Hepatocyte (in vitro differentiated cells): Measurements from ENCODE around the gene CRYBG3. TPM values are rescaled to one million over a fixed set of nuclear protein-coding genes. Genes with fewer than 3 reads are reported as not detected.

Source experiments
- DNase-seq: peaks from one replicate; pipeline ENCODE4 v3.0.0-alpha.2; 2016; ENCODE audit warnings: low spot score
- H2AFZ ChIP-seq: fragments of 200-600 bp; sonication (generic); 2 replicates; pipeline ENCODE4 v1.6.0; 2016; ENCODE audit warnings: antibody characterized with exemption, mild to moderate bottlenecking
- H3K27ac ChIP-seq: fragments of 200-600 bp; sonication (generic); 2 replicates; pipeline ENCODE4 v1.5.1; 2016; ENCODE audit warnings: mild to moderate bottlenecking
- H3K27me3 ChIP-seq: fragments of 200-600 bp; sonication (generic); 2 replicates; pipeline ENCODE4 v1.6.1; 2016
- H3K36me3 ChIP-seq: fragments of 200-600 bp; sonication (generic); replicated peaks from 2 replicates; pipeline ENCODE4 v1.5.1; 2016; ENCODE audit warnings: low read depth; ENCODE audit not compliant: insufficient read depth
- H3K4me1 ChIP-seq: fragments of 200-600 bp; sonication (generic); 2 replicates; pipeline ENCODE4 v1.5.1; 2016; ENCODE audit warnings: mild to moderate bottlenecking, moderate library complexity; ENCODE audit not compliant: insufficient read depth
- H3K4me2 ChIP-seq: fragments of 200-600 bp; sonication (generic); 2 replicates; pipeline ENCODE4 v1.6.0; 2016
- H3K4me3 ChIP-seq: fragments of 200-600 bp; sonication (generic); 2 replicates; pipeline ENCODE4 v1.5.1; 2016; ENCODE audit warnings: mild to moderate bottlenecking
- H3K79me2 ChIP-seq: fragments of 200-600 bp; sonication (generic); 2 replicates; pipeline ENCODE4 v1.6.0; 2017; ENCODE audit warnings: mild to moderate bottlenecking
- H3K9me2 ChIP-seq: fragments of 200-600 bp; sonication (generic); replicated peaks from 2 replicates; pipeline ENCODE4 v1.6.0; 2017; ENCODE audit warnings: mild to moderate bottlenecking; ENCODE audit not compliant: insufficient read depth
- H3K9me3 ChIP-seq: fragments of 200-600 bp; sonication (generic); 2 replicates; pipeline ENCODE4 v1.5.1; 2016; ENCODE audit warnings: low read depth, mild to moderate bottlenecking
- H4K20me1 ChIP-seq: fragments of 200-600 bp; sonication (generic); 2 replicates; pipeline ENCODE4 v1.6.0; 2016; ENCODE audit warnings: mild to moderate bottlenecking; ENCODE audit not compliant: insufficient read depth, poor library complexity, severe bottlenecking
- EZH2 ChIP-seq: fragments of 200-600 bp; sonication (generic); IDR thresholded peaks from 2 replicates; pipeline ENCODE4 v1.6.1; 2016; ENCODE audit warnings: antibody characterized with exemption, mild to moderate bottlenecking, borderline replicate concordance
- EZH2phosphoT487 ChIP-seq: fragments of 200-600 bp; sonication (generic); IDR thresholded peaks from one replicate; pipeline ENCODE4 v1.6.1; 2018; ENCODE audit warnings: antibody characterized with exemption, mild to moderate bottlenecking, low read depth, moderate library complexity; ENCODE audit not compliant: unreplicated experiment, severe bottlenecking
- WGBS: methylation state at CpG from one replicate; pipeline ENCODE4 v1.1.6; 2016; ENCODE audit warnings: low lambda C conversion rate; ENCODE audit errors: missing lambda C conversion rate; 5-methylcytosine and 5-hydroxymethylcytosine counted together
- polyA plus RNA-seq: library from polyadenylated mRNA; unstranded; fragments of >200 nt; fragmentation: Nextera tagmentation; extraction: Ambion mirVana; gene quantifications from 2 replicates; pipeline ENCODE4 v1.2.1, GENCODE V29; 2016
- total RNA-seq: library from RNA; depleted of rRNA; stranded (reverse); fragments of >200 nt; gene quantifications from 2 replicates; pipeline ENCODE4 v1.2.3, GENCODE V29; 2014
- TF ChIP-seq, protein P1 (sequence below): fragments of 200-600 bp; sonication (generic); IDR thresholded peaks from 2 replicates; pipeline ENCODE4 v1.5.1; 2016; ENCODE audit warnings: antibody characterized with exemption, mild to moderate bottlenecking; ENCODE audit not compliant: poor library complexity

The CRYBG3 gene
- total and polyA plus RNA-seq, 2 experiments from 2014 or later, result 1.6 to 13.2 TPM

GRCh38 chr3:97820780-97821179, 1.0 kb upstream of the CRYBG3 start:
- peaks cover 21% of the 10 kb centered on the region for H3K4me1 ChIP-seq
- peaks cover 9% of the 10 kb centered on the region for H3K27me3 ChIP-seq
- H3K36me3 ChIP-seq, result no peaks in the 10 kb centered on the region
- peak overlapping the region; percentile 45 for H3K27ac ChIP-seq
- H3K9me2 ChIP-seq, result no peaks in the 10 kb centered on the region
- H3K9me3 ChIP-seq, result no peaks in the 10 kb centered on the region
- TF ChIP-seq, protein P1, sequence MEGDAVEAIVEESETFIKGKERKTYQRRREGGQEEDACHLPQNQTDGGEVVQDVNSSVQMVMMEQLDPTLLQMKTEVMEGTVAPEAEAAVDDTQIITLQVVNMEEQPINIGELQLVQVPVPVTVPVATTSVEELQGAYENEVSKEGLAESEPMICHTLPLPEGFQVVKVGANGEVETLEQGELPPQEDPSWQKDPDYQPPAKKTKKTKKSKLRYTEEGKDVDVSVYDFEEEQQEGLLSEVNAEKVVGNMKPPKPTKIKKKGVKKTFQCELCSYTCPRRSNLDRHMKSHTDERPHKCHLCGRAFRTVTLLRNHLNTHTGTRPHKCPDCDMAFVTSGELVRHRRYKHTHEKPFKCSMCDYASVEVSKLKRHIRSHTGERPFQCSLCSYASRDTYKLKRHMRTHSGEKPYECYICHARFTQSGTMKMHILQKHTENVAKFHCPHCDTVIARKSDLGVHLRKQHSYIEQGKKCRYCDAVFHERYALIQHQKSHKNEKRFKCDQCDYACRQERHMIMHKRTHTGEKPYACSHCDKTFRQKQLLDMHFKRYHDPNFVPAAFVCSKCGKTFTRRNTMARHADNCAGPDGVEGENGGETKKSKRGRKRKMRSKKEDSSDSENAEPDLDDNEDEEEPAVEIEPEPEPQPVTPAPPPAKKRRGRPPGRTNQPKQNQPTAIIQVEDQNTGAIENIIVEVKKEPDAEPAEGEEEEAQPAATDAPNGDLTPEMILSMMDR, result no peak
- TF ChIP-seq EZH2phosphoT487 (no peak), EZH2 (no peak)
- peaks cover 4% of the 10 kb centered on the region for H4K20me1 ChIP-seq
- H2AFZ ChIP-seq, result peak overlapping the region; percentile 100
- WGBS, result 77% methylated on average over 5 of the region's 5 CpGs
- no peak for DNase-seq
- peaks cover 15% of the 10 kb centered on the region for H3K79me2 ChIP-seq
- peak overlapping the region; percentile 89 for H3K4me3 ChIP-seq
- H3K4me2 ChIP-seq, result peak overlapping the region; percentile 94

DNA sequence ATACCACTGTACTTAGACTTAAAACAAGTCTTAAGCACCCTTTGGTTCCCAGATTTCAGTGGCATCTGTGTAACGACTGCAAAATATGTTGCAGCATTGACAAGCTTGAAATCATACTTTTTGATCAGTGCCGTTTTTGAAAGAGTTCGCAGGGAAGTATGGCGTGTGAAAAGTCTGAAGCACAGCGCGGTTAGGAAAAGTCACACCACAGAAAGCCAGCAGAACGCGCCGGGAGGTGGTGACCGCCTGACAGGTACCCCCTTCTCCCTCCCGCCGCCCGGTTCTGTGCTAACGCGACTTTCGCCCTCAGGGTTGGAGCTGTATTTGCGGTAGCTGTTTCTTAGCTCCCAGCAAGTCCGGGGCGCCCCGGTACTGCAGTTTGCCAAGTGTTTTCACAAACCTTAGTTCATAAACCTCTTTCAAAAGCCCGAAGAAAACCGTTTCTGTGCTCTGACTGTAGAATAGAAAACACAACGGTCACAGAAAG, 481 bp upstream of the CRYBG3 start:
- DNase-seq, result peak; percentile 66
- H3K9me3 ChIP-seq, result no peaks in the 10 kb centered on the region
- H3K9me2 ChIP-seq, result no peaks in the 10 kb centered on the region
- H3K4me3 ChIP-seq, result peak overlapping the region; percentile 89
- peak overlapping the region; percentile 94 for H3K4me2 ChIP-seq
- H4K20me1 ChIP-seq, result peaks cover 4% of the 10 kb centered on the region
- TF ChIP-seq EZH2phosphoT487 (no peak), EZH2 (no peak)
- TF ChIP-seq, protein P1, result no peak
- 3% methylated on average over 23 of the region's 23 CpGs for WGBS
- peaks cover 21% of the 10 kb centered on the region for H3K79me2 ChIP-seq
- peaks cover 9% of the 10 kb centered on the region for H3K27me3 ChIP-seq
- peak overlapping the region; percentile 100 for H2AFZ ChIP-seq
- peak overlapping the region; percentile 45 for H3K27ac ChIP-seq
- peaks cover 21% of the 10 kb centered on the region for H3K4me1 ChIP-seq
- no peaks in the 10 kb centered on the region for H3K36me3 ChIP-seq

DNA sequence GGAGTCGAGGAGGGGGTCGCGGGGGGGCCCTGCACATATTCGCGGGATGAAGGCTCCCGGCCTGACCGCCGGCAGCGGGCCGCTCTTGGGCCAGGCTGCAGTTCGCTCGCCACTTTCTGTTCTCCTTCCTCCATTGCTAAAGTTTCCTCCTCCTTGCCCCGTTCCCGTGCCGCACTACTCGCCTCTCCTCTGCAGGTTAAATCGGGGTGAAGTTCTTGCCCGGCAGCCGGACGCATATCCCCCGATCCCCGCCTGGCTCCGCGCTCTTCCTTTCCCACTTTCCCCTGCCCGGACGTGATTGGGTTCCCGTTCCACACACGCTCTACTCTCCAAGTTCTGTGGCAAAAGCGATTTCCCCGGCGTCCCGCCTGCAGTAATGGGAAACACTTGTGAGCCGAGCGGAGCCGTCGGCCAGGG, 556 bp downstream of the CRYBG3 start:
- H4K20me1 ChIP-seq, result peaks cover 4% of the 10 kb centered on the region
- TF ChIP-seq EZH2, result no peak
- 3% methylated on average over 23 of the region's 36 CpGs for WGBS
- DNase-seq, result peak; percentile 60
- peak overlapping the region; percentile 100 for H2AFZ ChIP-seq
- H3K9me3 ChIP-seq, result no peaks in the 10 kb centered on the region
- H3K9me2 ChIP-seq, result no peaks in the 10 kb centered on the region
- peaks cover 31% of the 10 kb centered on the region for H3K79me2 ChIP-seq
- peaks cover 21% of the 10 kb centered on the region for H3K4me1 ChIP-seq
- H3K4me2 ChIP-seq, result peak overlapping the region; percentile 94
- no peaks in the 10 kb centered on the region for H3K36me3 ChIP-seq
- H3K4me3 ChIP-seq, result peak overlapping the region; percentile 89
- H3K27ac ChIP-seq, result peak overlapping the region; percentile 86
- H3K27me3 ChIP-seq, result peaks cover 9% of the 10 kb centered on the region

DNA sequence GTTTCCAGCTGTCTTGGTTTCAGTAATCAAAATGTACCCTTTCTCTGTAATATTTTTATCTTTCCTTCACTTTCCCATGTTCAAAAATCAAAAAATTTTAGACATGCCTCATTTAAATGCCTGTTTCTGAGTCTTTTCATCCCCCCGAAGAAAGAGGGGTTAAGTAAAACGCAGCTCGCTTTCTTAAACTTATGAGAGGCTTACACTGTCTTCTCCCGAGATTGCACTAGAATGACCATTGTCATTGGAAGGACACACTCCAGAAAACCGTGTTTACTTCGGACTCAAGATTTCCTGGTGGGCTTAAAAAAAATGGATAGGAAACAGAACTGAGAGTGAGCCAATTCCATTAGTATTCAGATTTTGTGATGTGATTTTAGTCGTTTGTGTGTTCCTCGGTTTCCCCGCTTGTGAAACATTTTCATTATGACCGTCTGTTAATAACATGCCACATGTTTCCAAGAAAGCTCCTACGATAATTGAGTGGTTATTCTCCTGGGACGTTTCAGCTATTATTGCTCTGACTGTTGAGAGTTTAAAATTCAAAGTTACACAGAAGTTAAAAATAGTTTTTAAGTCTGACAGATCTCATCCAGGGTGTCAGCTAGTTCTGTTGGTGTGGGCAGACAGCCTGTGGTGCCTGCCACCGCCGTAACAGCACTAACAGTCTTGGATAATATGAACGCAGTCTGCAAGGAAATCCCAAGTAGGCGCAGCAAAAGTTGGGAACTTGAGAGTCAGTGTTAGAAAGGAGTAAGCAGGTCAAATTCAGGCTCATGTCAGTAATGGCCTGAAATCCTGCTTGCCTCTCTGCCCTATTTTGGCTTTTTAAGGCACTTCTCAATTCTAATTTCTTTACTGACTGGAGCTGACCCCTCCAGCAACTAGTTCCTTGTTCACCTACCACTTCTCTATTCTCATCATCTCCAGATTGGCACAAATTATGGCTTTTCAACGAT, 1.5 kb downstream of the CRYBG3 start:
- H3K4me3 ChIP-seq, result peak overlapping the region; percentile 89
- no peak for TF ChIP-seq EZH2
- TF ChIP-seq, protein P1, result no peak
- no peak for TF ChIP-seq EZH2phosphoT487
- DNase-seq, result no peak
- peaks cover 4% of the 10 kb centered on the region for H4K20me1 ChIP-seq
- peaks cover 39% of the 10 kb centered on the region for H3K79me2 ChIP-seq
- no peaks in the 10 kb centered on the region for H3K9me2 ChIP-seq
- H2AFZ ChIP-seq, result peak overlapping the region; percentile 100
- whole genome bisulfite sequencing, result 54% methylated on average over 17 of the region's 17 CpGs
- peaks cover 6% of the 10 kb centered on the region for H3K27me3 ChIP-seq
- H3K4me2 ChIP-seq, result peak overlapping the region; percentile 94
- no peak overlapping the region for H3K27ac ChIP-seq
- H3K36me3 ChIP-seq, result no peaks in the 10 kb centered on the region
- no peaks in the 10 kb centered on the region for H3K9me3 ChIP-seq
- peaks cover 21% of the 10 kb centered on the region for H3K4me1 ChIP-seq
